ENCODE measurements around the gene RIOX2.

DNA sequence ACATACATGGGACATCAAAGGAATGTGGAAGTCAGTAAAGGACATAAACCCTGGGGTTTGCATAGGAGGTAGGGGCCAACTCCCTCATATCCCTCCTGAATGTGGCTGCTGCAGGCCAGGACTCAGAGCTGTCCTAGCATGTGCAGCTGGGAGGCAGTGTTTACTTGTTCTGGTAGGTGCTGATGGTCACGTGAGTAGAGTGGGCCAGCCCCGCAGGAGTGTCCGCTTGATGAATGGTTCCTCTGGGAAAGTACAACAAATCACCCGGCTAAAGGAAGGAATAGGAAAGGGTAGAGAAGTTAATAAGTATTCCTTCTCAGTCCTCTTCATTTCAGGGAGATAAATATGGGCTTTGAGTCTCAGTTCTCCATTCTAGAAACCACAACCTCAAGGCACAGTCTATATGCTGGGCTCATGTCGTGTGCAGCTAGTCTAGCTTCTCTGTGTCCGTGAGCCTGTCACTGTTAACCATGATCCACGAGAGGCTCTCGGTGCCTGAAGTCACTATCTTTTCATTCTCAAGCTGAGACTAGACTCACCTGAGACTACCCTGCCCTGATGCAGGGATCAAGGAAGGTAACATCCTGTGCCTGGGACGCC, 17.9 kb downstream of the RIOX2 start:
- TF ChIP-seq, protein P1, sequence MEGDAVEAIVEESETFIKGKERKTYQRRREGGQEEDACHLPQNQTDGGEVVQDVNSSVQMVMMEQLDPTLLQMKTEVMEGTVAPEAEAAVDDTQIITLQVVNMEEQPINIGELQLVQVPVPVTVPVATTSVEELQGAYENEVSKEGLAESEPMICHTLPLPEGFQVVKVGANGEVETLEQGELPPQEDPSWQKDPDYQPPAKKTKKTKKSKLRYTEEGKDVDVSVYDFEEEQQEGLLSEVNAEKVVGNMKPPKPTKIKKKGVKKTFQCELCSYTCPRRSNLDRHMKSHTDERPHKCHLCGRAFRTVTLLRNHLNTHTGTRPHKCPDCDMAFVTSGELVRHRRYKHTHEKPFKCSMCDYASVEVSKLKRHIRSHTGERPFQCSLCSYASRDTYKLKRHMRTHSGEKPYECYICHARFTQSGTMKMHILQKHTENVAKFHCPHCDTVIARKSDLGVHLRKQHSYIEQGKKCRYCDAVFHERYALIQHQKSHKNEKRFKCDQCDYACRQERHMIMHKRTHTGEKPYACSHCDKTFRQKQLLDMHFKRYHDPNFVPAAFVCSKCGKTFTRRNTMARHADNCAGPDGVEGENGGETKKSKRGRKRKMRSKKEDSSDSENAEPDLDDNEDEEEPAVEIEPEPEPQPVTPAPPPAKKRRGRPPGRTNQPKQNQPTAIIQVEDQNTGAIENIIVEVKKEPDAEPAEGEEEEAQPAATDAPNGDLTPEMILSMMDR (IDR thresholded peaks at IDR 0.05; ENCODE audit: poor library complexity, severe bottlenecking): no peak
- TF ChIP-seq, protein P2, sequence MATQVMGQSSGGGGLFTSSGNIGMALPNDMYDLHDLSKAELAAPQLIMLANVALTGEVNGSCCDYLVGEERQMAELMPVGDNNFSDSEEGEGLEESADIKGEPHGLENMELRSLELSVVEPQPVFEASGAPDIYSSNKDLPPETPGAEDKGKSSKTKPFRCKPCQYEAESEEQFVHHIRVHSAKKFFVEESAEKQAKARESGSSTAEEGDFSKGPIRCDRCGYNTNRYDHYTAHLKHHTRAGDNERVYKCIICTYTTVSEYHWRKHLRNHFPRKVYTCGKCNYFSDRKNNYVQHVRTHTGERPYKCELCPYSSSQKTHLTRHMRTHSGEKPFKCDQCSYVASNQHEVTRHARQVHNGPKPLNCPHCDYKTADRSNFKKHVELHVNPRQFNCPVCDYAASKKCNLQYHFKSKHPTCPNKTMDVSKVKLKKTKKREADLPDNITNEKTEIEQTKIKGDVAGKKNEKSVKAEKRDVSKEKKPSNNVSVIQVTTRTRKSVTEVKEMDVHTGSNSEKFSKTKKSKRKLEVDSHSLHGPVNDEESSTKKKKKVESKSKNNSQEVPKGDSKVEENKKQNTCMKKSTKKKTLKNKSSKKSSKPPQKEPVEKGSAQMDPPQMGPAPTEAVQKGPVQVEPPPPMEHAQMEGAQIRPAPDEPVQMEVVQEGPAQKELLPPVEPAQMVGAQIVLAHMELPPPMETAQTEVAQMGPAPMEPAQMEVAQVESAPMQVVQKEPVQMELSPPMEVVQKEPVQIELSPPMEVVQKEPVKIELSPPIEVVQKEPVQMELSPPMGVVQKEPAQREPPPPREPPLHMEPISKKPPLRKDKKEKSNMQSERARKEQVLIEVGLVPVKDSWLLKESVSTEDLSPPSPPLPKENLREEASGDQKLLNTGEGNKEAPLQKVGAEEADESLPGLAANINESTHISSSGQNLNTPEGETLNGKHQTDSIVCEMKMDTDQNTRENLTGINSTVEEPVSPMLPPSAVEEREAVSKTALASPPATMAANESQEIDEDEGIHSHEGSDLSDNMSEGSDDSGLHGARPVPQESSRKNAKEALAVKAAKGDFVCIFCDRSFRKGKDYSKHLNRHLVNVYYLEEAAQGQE (IDR thresholded peaks at IDR 0.05; ENCODE audit: borderline replicate concordance): no peak

Data from neural cell (in vitro differentiated cells).